ENCODE results near the gene RNF222.
"Not testable (repeated sequence)": the region's sequence is repeated elsewhere in the genome, so short reads cannot be mapped to it uniquely, and the experiment has no call there.

RNF222 gene

GRCh38 chr17:8409966-8410882 is 12.6 kb upstream of the RNF222 start:
- peak; percentile 83 for DNase-seq

DNA sequence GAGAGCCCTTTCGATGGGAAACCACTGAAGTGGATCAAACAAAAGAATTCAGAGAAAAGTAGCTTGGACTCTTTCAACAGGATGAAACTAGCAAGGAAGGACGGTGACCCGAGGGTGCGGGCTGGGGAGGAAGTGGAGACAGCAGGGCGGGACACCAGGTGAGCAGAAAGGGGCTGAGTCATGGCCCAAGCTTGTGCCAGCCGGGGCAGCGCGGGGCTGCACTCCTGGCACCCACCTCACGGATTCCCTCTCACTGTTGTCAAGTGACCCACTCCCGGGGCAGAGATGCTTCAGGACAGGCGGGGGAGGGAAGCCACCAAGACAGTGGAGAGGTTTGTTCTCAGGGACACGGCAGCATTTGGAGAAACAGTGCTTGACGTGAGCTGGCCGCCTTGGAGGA is 10.7 kb upstream of the RNF222 start:
- no peak for DNase-seq

DNA sequence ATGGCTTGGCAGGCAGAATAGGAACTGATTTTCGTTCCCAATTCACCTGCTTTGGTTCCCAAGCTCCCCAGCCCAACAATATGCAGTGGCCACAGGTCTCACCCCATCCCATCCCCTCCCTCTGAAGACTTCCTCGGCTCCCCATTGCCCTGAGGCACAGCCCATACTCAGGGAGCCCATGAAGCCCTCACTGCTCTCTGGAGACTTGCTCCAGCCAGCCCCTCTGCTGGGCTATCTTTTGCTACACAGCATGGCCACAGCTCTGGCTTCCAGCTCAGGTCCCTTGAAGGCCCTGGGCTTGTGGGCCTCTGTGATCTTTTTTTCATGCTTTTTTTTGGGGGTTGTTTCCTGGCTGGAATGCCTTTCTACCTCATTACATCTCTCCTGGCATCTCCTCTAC is 8.5 kb upstream of the RNF222 start:
- DNase-seq: no peak

DNA sequence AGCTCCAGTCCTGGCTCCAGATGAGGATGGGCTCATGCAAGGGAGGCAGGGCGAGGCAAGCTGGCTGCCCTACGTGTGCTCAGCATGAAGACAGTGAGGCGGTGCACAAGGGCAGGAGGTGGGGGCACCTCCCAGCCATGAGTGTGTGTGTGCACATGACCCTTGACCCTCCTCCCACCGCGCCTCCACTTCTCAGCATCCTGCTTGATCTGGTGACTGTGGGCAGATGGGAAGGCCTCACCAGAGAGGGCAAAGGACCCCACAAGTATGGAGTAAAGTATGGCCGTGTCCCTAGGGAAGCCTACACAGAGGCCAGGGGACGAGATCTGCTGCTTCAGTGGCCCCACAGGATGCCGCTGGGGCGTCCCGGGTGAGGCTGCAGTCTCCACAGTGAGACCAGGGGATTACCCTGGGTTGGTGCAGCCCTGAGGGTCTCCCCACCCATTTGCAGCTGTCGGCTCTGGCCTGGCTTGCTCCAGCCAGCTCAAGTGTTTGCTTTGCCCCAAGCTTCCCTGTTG is 7.9 kb upstream of the RNF222 start:
- no peak for DNase-seq

GRCh38 chr17:8402921-8403536 is 5.4 kb upstream of the RNF222 start:
- DNase-seq: no peak

GRCh38 chr17:8401107-8401506 is 3.5 kb upstream of the RNF222 start:
- no peak for DNase-seq

GRCh38 chr17:8398980-8399379 is 1.4 kb upstream of the RNF222 start:
- no peak for DNase-seq

- DNase-seq: not testable (repeated sequence)
Observed at GRCh38 chr17:8394497-8394896, 3.1 kb downstream of the RNF222 start.

DNA sequence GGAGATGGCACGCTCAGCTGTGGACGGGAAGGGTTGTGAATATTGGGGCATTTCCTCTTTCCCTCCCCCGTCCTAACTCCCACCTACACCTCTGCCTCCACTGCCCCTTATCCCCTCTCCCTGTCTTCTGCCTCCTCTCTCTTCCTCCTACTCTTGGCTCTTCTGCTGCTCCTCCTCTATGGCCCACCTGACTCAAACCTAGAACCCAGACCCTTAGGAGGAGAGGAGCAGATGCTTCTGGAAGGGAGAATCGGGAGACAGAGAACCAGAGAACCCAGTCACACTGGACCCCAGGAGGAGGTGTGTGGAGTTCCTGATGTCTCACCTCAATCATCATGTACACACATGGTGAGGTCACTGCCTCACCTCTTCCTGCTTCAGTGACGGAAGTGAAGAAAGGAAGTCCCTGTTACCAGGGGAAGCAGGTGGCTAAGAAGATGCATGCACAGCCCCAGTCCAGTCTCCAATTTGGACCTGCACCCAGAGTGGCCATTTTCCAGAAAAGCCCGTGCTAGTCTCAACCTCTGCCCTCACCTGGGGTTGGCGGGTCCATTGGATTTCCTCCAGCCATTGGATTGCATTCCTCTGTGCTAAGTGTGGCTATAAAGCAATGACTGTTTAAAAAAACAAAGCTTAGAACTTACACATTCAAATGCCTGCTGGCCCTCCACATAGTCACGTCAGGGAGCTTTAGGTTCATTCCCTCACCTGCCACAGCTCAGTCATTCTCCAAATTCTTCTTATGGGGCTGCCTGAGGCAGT is 4.0 kb downstream of the RNF222 start:
- peak; percentile 27 for DNase-seq

GRCh38 chr17:8392674-8393469 is 4.8 kb downstream of the RNF222 start:
- no peak for DNase-seq

DNA sequence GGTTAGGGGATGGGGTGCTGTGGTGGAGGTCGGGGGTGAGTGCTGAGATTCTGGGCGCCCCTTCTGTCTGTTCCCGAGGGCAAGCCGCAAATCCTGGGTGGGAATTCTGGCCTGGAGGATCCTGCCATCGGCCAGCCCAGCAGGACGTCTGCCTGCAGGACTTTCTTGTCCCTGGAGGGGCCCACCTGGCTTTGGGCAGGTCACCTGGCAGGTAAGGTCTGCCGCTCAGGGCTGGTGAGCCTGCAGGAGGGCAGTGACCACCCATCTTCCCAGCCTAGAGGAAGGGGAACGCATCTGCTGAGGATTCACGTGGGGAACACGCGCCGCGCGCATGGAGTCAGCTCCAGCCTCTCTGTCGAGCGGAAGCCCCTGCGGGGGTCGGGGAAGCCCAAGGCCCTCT is 5.4 kb downstream of the RNF222 start:
- no peak for DNase-seq

GRCh38 chr17:8391711-8392110 is 5.9 kb downstream of the RNF222 start:
- DNase-seq: no peak

DNA sequence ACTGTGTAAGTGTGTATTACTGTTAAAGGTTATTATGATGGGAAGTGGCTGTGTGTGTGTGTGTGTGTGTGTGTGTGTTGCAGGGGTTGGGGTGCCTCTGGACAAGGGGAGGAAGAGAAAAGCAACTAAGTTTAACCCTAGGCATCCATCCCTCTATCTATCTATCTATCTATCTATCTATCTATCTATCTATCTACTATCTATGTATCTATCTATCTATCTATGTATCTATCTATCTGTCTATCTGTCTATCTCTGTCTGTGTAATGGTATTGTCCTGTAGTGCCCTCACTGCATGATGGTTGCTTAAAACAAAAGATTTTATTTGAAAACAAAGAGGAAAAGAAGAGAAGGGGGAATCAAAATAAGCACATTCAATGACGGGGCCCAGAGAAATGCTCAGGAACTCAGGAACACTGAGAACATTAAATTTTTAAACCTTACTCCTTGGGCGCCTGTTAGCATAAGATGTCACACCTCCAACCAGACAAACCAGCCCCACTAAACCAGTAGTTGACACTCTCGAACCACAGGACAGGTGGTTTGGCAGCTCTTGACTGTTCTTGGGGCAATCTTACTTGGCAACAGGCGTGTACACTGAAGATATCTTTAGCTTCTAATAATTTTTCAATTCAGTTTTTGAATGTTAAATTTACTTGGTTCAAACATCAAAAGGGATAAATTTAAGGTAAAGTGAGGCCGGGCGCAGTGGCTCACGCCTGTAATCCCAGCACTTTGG is 9.5 kb downstream of the RNF222 start:
- no peak for DNase-seq

DNA sequence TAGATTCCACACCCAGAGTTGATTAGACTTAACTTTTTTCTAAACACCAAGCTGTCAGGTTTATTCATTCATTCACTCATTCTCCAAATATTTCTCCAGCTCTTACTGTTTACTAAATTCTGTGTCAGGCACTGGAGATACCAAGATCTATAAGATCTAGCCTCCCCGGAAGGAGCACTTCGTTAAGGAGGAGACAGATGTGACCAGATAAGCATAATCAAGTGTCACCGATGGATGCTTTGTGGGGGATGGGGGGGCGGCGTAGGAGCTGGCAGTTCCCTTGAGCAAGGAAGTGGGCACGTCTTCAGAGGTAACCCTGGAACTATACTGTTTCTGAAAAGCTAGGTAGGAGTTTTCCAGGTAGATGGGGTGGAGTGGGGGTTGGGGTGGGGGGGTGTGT is 10.8 kb downstream of the RNF222 start:
- no peak for DNase-seq

GRCh38 chr17:8384801-8385378 is 12.7 kb downstream of the RNF222 start:
- DNase-seq: no peak

- peak; percentile 96 for DNase-seq
Observed at GRCh38 chr17:8383143-8383822, 14.3 kb downstream of the RNF222 start, which contains the start of gene RPL26. Gene RPL26, minus strand, starts transcription at chr17:8383193. Its CDS starts 883 bp downstream, at chr17:8382310.

DNA sequence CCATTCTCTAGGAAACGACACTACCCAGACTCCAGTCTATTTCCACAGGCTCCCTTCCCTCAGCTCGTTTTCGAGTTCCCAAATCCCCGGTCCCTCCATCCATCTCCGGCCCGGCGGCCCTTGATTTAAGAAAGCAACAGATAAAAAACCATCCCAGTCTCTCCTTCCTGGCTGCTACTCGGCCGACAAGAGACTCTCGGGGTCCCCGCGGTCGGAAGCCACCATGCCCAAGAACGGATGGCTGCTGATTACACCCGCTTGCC is 14.8 kb downstream of the RNF222 start:
- DNase-seq: no peak

- peak; percentile 12 for DNase-seq
Observed at GRCh38 chr17:8382052-8382879, 15.4 kb downstream of the RNF222 start.

- no peak for DNase-seq
Observed at GRCh38 chr17:8380049-8380448, 17.6 kb downstream of the RNF222 start.

DNA sequence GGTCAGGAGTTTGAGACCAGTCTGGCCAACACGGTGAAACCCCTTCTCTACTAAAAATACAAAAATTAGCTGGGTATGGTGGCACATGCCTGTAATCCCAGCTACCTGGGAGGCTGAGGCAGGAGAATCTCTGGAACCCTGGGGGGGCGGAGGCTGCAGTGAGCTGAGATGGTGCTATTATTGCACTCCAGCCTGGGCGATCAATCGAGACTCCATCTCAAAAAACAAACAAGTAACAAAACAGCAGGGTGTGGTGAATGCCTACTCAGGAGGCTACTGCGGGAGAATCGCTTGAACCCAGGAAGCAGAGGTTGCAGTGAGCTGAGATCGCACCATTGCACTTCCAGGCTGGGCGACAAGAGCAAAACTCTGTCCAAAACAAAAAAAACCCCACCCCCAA is 19.5 kb downstream of the RNF222 start:
- DNase-seq: not testable (repeated sequence)
